ENCODE data around the gene PCSK5. TPM values are rescaled to one million over a fixed set of nuclear protein-coding genes. Genes with fewer than 3 reads are reported as not detected.

The PCSK5 gene
- total RNA-seq, 1 experiment from 2014 or later: 0.17 TPM

GRCh38 chr9:76155361-76155760 is 264.9 kb downstream of the PCSK5 start:
- Histone ChIP-seq H3K4me3 (ENCODE audit: low read depth, low read length, poor library complexity, severe bottlenecking) (no peak overlapping the region), H3K36me3 (ENCODE audit: insufficient read depth, low read length, poor library complexity, severe bottlenecking) (no peaks in the 10 kb centered on the region), H3K4me1 (ENCODE audit: insufficient read depth, low read length, poor library complexity, severe bottlenecking) (no peaks in the 10 kb centered on the region), H3K27me3 (replicated peaks; ENCODE audit: insufficient read depth, low read depth, low read length, poor library complexity) (peaks cover 36% of the 10 kb centered on the region), H3K27ac (ENCODE audit: low read depth, low read length, poor library complexity, severe bottlenecking) (no peak overlapping the region), H3K9me3 (ENCODE audit: low read depth, low read length, poor library complexity, severe bottlenecking) (no peaks in the 10 kb centered on the region)
- no TSS peak for BruUV-seq (replicated peaks)
- ChIA-PET POLR2A (ENCODE audit: low non-redundant PET) (no interaction called here), CTCF (no interaction called here)
- intact Hi-C loops (cut with micrococcal nuclease; ENCODE audit: unreplicated experiment): no loop called here
- no peak for TF ChIP-seq EZH2 (IDR thresholded peaks at IDR 0.05; ENCODE audit: borderline replicate concordance, low read depth, low read length, poor library complexity, severe bottlenecking)
- no peak for TF ChIP-seq CTCF (conservative IDR thresholded peaks at IDR 0.05; ENCODE audit: low read depth, low read length)
- DNase-seq (ENCODE audit: low spot score): no peak

GRCh38 chr9:76158713-76159112 is 268.2 kb downstream of the PCSK5 start:
- Histone ChIP-seq H3K9me3 (ENCODE audit: low read depth, low read length, poor library complexity, severe bottlenecking) (no peaks in the 10 kb centered on the region), H3K27me3 (replicated peaks; ENCODE audit: insufficient read depth, low read depth, low read length, poor library complexity) (peaks cover 18% of the 10 kb centered on the region), H3K4me3 (ENCODE audit: low read depth, low read length, poor library complexity, severe bottlenecking) (no peak overlapping the region), H3K27ac (ENCODE audit: low read depth, low read length, poor library complexity, severe bottlenecking) (no peak overlapping the region), H3K36me3 (ENCODE audit: insufficient read depth, low read length, poor library complexity, severe bottlenecking) (no peaks in the 10 kb centered on the region), H3K4me1 (ENCODE audit: insufficient read depth, low read length, poor library complexity, severe bottlenecking) (no peaks in the 10 kb centered on the region)
- no peak for DNase-seq (ENCODE audit: low spot score)
- no peak for TF ChIP-seq EZH2 (IDR thresholded peaks at IDR 0.05; ENCODE audit: borderline replicate concordance, low read depth, low read length, poor library complexity, severe bottlenecking)
- no peak for TF ChIP-seq CTCF (conservative IDR thresholded peaks at IDR 0.05; ENCODE audit: low read depth, low read length)
- intact Hi-C loops (cut with micrococcal nuclease; ENCODE audit: unreplicated experiment): no loop called here
- ChIA-PET POLR2A (ENCODE audit: low non-redundant PET) (no interaction called here), CTCF (no interaction called here)
- no TSS peak for BruUV-seq (replicated peaks)

- ChIA-PET POLR2A (ENCODE audit: low non-redundant PET) (no interaction called here), CTCF (no interaction called here)
- no TSS peak for BruUV-seq (replicated peaks)
- Histone ChIP-seq H3K4me1 (ENCODE audit: insufficient read depth, low read length, poor library complexity, severe bottlenecking) (no peaks in the 10 kb centered on the region), H3K9me3 (ENCODE audit: low read depth, low read length, poor library complexity, severe bottlenecking) (no peaks in the 10 kb centered on the region), H3K27me3 (replicated peaks; ENCODE audit: insufficient read depth, low read depth, low read length, poor library complexity) (peaks cover 13% of the 10 kb centered on the region), H3K36me3 (ENCODE audit: insufficient read depth, low read length, poor library complexity, severe bottlenecking) (no peaks in the 10 kb centered on the region), H3K27ac (ENCODE audit: low read depth, low read length, poor library complexity, severe bottlenecking) (no peak overlapping the region), H3K4me3 (ENCODE audit: low read depth, low read length, poor library complexity, severe bottlenecking) (no peak overlapping the region)
- intact Hi-C loops (cut with micrococcal nuclease; ENCODE audit: unreplicated experiment): no loop called here
- TF ChIP-seq EZH2 (IDR thresholded peaks at IDR 0.05; ENCODE audit: borderline replicate concordance, low read depth, low read length, poor library complexity, severe bottlenecking): no peak
- no peak for TF ChIP-seq CTCF (conservative IDR thresholded peaks at IDR 0.05; ENCODE audit: low read depth, low read length)
- DNase-seq (ENCODE audit: low spot score): no peak
Measured at GRCh38 chr9:76159293-76159926, 268.9 kb downstream of the PCSK5 start.

All from A673 (cell line).